ENCODE measurements around the gene LEFTY2. TPM values are rescaled to one million over a fixed set of nuclear protein-coding genes. Genes with fewer than 3 reads are reported as not detected.

The LEFTY2 gene
- polyA plus RNA-seq, 1 of the 3 experiments (the other 2 are of a cell fraction) = not detected

DNA sequence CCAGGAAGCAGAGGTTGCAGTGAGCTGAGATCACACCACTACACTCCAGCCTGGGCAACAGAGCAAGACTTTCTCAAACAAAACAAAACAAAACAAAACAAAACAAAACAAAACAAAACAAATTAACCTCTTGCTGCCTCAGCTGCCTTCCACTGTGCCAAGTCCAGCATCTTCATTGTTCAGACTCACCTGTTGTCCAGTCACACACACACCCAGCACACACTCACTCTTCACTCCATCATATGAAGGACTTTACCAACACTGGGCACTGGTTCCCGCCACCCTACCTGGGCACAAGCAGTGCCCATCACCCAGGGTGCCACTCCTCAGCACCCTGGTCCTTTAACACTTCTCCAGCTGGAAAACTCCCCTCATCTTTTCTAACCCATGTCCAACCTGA lies 31.5 kb downstream of the LEFTY2 start:
- H3K4me3 ChIP-seq (ENCODE audit: low read depth in 2 of 2, low read length in 1 of 2) = no peak overlapping the region
- no peaks in the 10 kb centered on the region for H3K9me3 ChIP-seq
- H3K9me2 ChIP-seq = no peaks in the 10 kb centered on the region
- no peak overlapping the region for H3K4me2 ChIP-seq
- H3K9ac ChIP-seq = no peak overlapping the region
- POLR2A ChIA-PET = no interaction called here
- TF ChIP-seq EZH2phosphoT487 (IDR thresholded peaks at IDR 0.05; ENCODE audit: borderline replicate concordance, low read depth) (no peak), ELF1 (IDR thresholded peaks at IDR 0.05) (no peak), MEF2A (IDR thresholded peaks at IDR 0.05; ENCODE audit: borderline replicate concordance, low read depth) (no peak), RFX5 (IDR thresholded peaks at IDR 0.05; ENCODE audit: low read length) (no peak), YY1 (IDR thresholded peaks at IDR 0.05; ENCODE audit: low read depth) (no peak)
- TF ChIP-seq, protein P1, sequence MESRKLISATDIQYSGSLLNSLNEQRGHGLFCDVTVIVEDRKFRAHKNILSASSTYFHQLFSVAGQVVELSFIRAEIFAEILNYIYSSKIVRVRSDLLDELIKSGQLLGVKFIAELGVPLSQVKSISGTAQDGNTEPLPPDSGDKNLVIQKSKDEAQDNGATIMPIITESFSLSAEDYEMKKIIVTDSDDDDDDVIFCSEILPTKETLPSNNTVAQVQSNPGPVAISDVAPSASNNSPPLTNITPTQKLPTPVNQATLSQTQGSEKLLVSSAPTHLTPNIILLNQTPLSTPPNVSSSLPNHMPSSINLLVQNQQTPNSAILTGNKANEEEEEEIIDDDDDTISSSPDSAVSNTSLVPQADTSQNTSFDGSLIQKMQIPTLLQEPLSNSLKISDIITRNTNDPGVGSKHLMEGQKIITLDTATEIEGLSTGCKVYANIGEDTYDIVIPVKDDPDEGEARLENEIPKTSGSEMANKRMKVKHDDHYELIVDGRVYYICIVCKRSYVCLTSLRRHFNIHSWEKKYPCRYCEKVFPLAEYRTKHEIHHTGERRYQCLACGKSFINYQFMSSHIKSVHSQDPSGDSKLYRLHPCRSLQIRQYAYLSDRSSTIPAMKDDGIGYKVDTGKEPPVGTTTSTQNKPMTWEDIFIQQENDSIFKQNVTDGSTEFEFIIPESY (IDR thresholded peaks at IDR 0.05; ENCODE audit: borderline replicate concordance, low read depth) = no peak
- no peaks in the 10 kb centered on the region for H3K27me3 ChIP-seq (ENCODE audit: insufficient read depth)
- peaks cover 0 to 4% of the 10 kb centered on the region in 2 experiments for H3K36me3 ChIP-seq (replicated peaks in 1 of 2; ENCODE audit: control insufficient read depth in 1 of 2, insufficient read depth in 2 of 2, low read length in 1 of 2)
- no peak overlapping the region for H2AFZ ChIP-seq (ENCODE audit: low read depth)
- no peaks in the 10 kb centered on the region for H3K79me2 ChIP-seq (ENCODE audit: insufficient read depth)
- H4K20me1 ChIP-seq (ENCODE audit: insufficient read depth) = no peaks in the 10 kb centered on the region
- no peak for DNase-seq
- no peaks in the 10 kb centered on the region for H3F3A ChIP-seq (replicated peaks; ENCODE audit: insufficient read depth)
- no peak overlapping the region for H3K27ac ChIP-seq (ENCODE audit: low read depth in 2 of 2, low read length in 1 of 2)
- H3K4me1 ChIP-seq (ENCODE audit: control insufficient read depth in 1 of 2, insufficient read depth in 2 of 2, low read depth in 1 of 2, low read length in 1 of 2) = peaks cover 0 to 6% of the 10 kb centered on the region in 2 experiments; a peak in 1 of 4 replicates
- CTCF ChIA-PET = interaction anchor here (0.9 to 1.7 kb wide), 3 partner anchors 14 to 435 kb away, joined by 3 read pairs; partner anchors contain the start of gene PYCR2
- WGBS (ENCODE audit: low lambda C conversion rate) = 79% methylated on average over 1 of the region's 1 CpG

DNA sequence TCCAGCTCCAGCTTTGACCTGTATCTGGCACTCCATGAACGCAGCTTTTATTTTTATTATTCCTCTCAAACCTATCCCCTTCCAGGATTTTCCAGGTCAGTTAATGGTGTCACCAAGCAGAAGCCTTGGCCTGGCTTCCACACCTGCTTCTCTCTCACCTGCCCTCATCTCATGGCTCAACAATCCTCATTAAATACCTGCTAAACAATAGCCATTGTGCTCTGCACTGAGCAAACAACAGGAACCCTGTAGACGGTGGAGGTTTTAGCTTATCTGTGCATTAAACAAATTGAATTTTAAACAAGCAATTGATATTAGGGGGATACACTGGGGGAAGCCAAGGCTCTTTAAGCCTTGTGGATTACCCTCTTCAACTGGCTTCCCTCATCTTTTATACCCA lies 32.2 kb downstream of the LEFTY2 start:
- Histone ChIP-seq H3K9me2 (no peaks in the 10 kb centered on the region), H3K4me2 (no peak overlapping the region), H3K27ac (ENCODE audit: low read depth in 2 of 2, low read length in 1 of 2) (no peak overlapping the region), H2AFZ (ENCODE audit: low read depth) (no peak overlapping the region), H3K79me2 (ENCODE audit: insufficient read depth) (no peaks in the 10 kb centered on the region), H3K9me3 (no peaks in the 10 kb centered on the region), H3K4me1 (ENCODE audit: control insufficient read depth in 1 of 2, insufficient read depth in 2 of 2, low read depth in 1 of 2, low read length in 1 of 2) (peaks cover 0 to 4% of the 10 kb centered on the region in 2 experiments; a peak in 1 of 4 replicates), H4K20me1 (ENCODE audit: insufficient read depth) (no peaks in the 10 kb centered on the region), H3K27me3 (ENCODE audit: insufficient read depth) (no peaks in the 10 kb centered on the region), H3K9ac (no peak overlapping the region), H3K4me3 (ENCODE audit: low read depth in 2 of 2, low read length in 1 of 2) (no peak overlapping the region), H3F3A (replicated peaks; ENCODE audit: insufficient read depth) (no peaks in the 10 kb centered on the region), H3K36me3 (replicated peaks in 1 of 2; ENCODE audit: control insufficient read depth in 1 of 2, insufficient read depth in 2 of 2, low read length in 1 of 2) (peaks cover 0 to 4% of the 10 kb centered on the region in 2 experiments)
- 74% methylated on average over 2 of the region's 2 CpGs for WGBS (ENCODE audit: low lambda C conversion rate)
- CTCF ChIA-PET = interaction anchor here (1.3 to 1.7 kb wide), 2 partner anchors 15 to 434 kb away, joined by 3 to 4 read pairs; partner anchors contain the start of gene PYCR2
- TF ChIP-seq, protein P2, sequence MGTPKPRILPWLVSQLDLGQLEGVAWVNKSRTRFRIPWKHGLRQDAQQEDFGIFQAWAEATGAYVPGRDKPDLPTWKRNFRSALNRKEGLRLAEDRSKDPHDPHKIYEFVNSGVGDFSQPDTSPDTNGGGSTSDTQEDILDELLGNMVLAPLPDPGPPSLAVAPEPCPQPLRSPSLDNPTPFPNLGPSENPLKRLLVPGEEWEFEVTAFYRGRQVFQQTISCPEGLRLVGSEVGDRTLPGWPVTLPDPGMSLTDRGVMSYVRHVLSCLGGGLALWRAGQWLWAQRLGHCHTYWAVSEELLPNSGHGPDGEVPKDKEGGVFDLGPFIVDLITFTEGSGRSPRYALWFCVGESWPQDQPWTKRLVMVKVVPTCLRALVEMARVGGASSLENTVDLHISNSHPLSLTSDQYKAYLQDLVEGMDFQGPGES (IDR thresholded peaks at IDR 0.05; ENCODE audit: low read depth, low read length) = no peak
- TF ChIP-seq FOSL2 (IDR thresholded peaks at IDR 0.05; ENCODE audit: borderline replicate concordance, low read depth) (no peak), RXRA (IDR thresholded peaks at IDR 0.05; ENCODE audit: borderline replicate concordance, low read depth) (no peak), EP300 (IDR thresholded peaks at IDR 0.05; ENCODE audit: borderline replicate concordance in 1 of 2, low read depth in 1 of 2, low read length in 1 of 2) (no peak), TEAD4 (IDR thresholded peaks at IDR 0.05; ENCODE audit: borderline replicate concordance, insufficient read depth) (no peak), TCF12 (IDR thresholded peaks at IDR 0.05) (no peak), RFX5 (IDR thresholded peaks at IDR 0.05; ENCODE audit: low read length) (no peak), GATA2 (CRISPR knock-in tag; IDR thresholded peaks at IDR 0.05) (no peak), SMC3 (IDR thresholded peaks at IDR 0.05; ENCODE audit: low read depth, low read length) (no peak)
- TF ChIP-seq, protein P3, sequence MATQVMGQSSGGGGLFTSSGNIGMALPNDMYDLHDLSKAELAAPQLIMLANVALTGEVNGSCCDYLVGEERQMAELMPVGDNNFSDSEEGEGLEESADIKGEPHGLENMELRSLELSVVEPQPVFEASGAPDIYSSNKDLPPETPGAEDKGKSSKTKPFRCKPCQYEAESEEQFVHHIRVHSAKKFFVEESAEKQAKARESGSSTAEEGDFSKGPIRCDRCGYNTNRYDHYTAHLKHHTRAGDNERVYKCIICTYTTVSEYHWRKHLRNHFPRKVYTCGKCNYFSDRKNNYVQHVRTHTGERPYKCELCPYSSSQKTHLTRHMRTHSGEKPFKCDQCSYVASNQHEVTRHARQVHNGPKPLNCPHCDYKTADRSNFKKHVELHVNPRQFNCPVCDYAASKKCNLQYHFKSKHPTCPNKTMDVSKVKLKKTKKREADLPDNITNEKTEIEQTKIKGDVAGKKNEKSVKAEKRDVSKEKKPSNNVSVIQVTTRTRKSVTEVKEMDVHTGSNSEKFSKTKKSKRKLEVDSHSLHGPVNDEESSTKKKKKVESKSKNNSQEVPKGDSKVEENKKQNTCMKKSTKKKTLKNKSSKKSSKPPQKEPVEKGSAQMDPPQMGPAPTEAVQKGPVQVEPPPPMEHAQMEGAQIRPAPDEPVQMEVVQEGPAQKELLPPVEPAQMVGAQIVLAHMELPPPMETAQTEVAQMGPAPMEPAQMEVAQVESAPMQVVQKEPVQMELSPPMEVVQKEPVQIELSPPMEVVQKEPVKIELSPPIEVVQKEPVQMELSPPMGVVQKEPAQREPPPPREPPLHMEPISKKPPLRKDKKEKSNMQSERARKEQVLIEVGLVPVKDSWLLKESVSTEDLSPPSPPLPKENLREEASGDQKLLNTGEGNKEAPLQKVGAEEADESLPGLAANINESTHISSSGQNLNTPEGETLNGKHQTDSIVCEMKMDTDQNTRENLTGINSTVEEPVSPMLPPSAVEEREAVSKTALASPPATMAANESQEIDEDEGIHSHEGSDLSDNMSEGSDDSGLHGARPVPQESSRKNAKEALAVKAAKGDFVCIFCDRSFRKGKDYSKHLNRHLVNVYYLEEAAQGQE (IDR thresholded peaks at IDR 0.05; ENCODE audit: low read depth, low read length) = no peak
- no peak for DNase-seq
- POLR2A ChIA-PET = no interaction called here

Measured in SK-N-SH (cell line).